Panc1 (cell line): ENCODE data around the gene HNF1B. TPM values are rescaled to one million over a fixed set of nuclear protein-coding genes. Genes with fewer than 3 reads are reported as not detected.

Experiments
- ATAC-seq: fragments of 200-7000 bp; cut with Tn5 transposase; 2 replicates; pipeline ENCODE4 v1.9.1; 2020; ENCODE audit warnings: mild to moderate bottlenecking, moderate library complexity
- BruUV-seq: library from RNA; stranded (reverse); fragments of 400-500 nt; replicated peaks from 2 replicates; lab custom pipeline; 2021; lab: Mats Ljungman, UMichigan
- CTCF ChIA-PET: fragments of 300-600 bp; sonication (Branson Sonifier 250); formaldehyde crosslinking; loops from one replicate; lab custom pipeline; 2022; ENCODE audit warnings: antibody characterized with exemption; lab: Charles Lee
- POLR2A ChIA-PET: fragments of 300-600 bp; sonication (Branson Sonifier 250); formaldehyde crosslinking; loops from one replicate; lab custom pipeline; 2022; ENCODE audit warnings: antibody characterized with exemption; lab: Charles Lee
- DNase-seq: peaks from one replicate; pipeline ENCODE4 v3.0.0-alpha.2; 2010; ENCODE audit warnings: low read depth, low spot score
- H3K27ac ChIP-seq: 2 replicates; pipeline ENCODE4 v1.5.1; 2011; ENCODE audit warnings: mild to moderate bottlenecking, low read length, inconsistent platforms
- H3K27me3 ChIP-seq: fragments of 200-500 bp; sonication (Bioruptor generic); 2 replicates; pipeline ENCODE4 v1.6.0; 2014; ENCODE audit warnings: low read length, inconsistent platforms; ENCODE audit not compliant: control insufficient read depth, insufficient read depth
- H3K36me3 ChIP-seq: fragments of 200-500 bp; sonication (Bioruptor generic); 2 replicates; pipeline ENCODE4 v1.5.1; 2014; ENCODE audit warnings: inconsistent platforms, mild to moderate bottlenecking, low read length, moderate library complexity; ENCODE audit not compliant: control insufficient read depth, insufficient read depth
- H3K4me1 ChIP-seq: 2 replicates; pipeline ENCODE4 v1.5.1; 2011; ENCODE audit warnings: inconsistent platforms, mild to moderate bottlenecking, low read length, moderate library complexity; ENCODE audit not compliant: control insufficient read depth, insufficient read depth
- H3K4me3 ChIP-seq, 2 experiments: 2 replicates each; pipeline ENCODE4 v1.5.1; 2011 to 2012; ENCODE audit warnings: low read depth in 2 of 2, low read length in 2 of 2, mild to moderate bottlenecking in 2 of 2, inconsistent platforms in 1 of 2, moderate library complexity in 1 of 2
- H3K9me3 ChIP-seq: fragments of 200-500 bp; sonication (Bioruptor generic); 2 replicates; pipeline ENCODE4 v1.5.1; 2014; ENCODE audit warnings: low read depth, mild to moderate bottlenecking, inconsistent platforms, low read length, moderate library complexity; ENCODE audit not compliant: control insufficient read depth, insufficient read depth
- CTCF ChIP-seq: fragments of 450-650 bp; IDR thresholded peaks from 2 replicates; pipeline ENCODE4 v1.5.1; 2017; ENCODE audit warnings: mild to moderate bottlenecking
- POLR2AphosphoS5 ChIP-seq: IDR thresholded peaks from 2 replicates; pipeline ENCODE4 v1.6.1; 2012; ENCODE audit warnings: mild to moderate bottlenecking, low read depth, low read length, moderate library complexity
- REST ChIP-seq, 2 experiments: IDR thresholded peaks; 2 replicates each; pipeline ENCODE4 v1.6.1; 2011 to 2012; ENCODE audit warnings: low read depth in 2 of 2, control low read depth in 1 of 2, low read length in 1 of 2, mild to moderate bottlenecking in 1 of 2, moderate library complexity in 1 of 2; ENCODE audit not compliant: insufficient read depth in 1 of 2
- SIN3A ChIP-seq: IDR thresholded peaks from 2 replicates; pipeline ENCODE4 v1.6.1; 2012; ENCODE audit warnings: low read depth, mild to moderate bottlenecking, low read length, moderate library complexity, borderline replicate concordance; ENCODE audit not compliant: insufficient read depth
- TCF7L2 ChIP-seq: IDR thresholded peaks from 2 replicates; pipeline ENCODE4 v1.6.1; 2011; ENCODE audit warnings: mild to moderate bottlenecking, low read depth, low read length, inconsistent platforms
- in situ Hi-C: cut with HindIII; loops from 2 replicates; pipeline ENCODE4 v1.10.0; 2016; ENCODE audit warnings: low sequenced_read_pairs, low pct_unique_long_range_greater_than_20kb
- intact Hi-C: fragments of 100-400 bp; cut with micrococcal nuclease; formaldehyde crosslinking; loops from one replicate; pipeline ENCODE4 v1.10.0; 2022; ENCODE audit not compliant: unreplicated experiment
- total RNA-seq: library from RNA; stranded (reverse); gene quantifications from one replicate; pipeline ENCODE4 v1.2.1, GENCODE V29; 2021; ENCODE audit not compliant: unreplicated experiment

Gene HNF1B
- total RNA-seq, 1 experiment from 2014 or later, result not detected

- no peaks in the 10 kb centered on the region for H3K9me3 ChIP-seq
- no peak overlapping the region for H3K27ac ChIP-seq
- CTCF ChIA-PET, result no interaction called here
- no peaks in the 10 kb centered on the region for H3K4me1 ChIP-seq
- ATAC-seq, result no peak
- H3K4me3 ChIP-seq, result no peak overlapping the region
- TF ChIP-seq TCF7L2 (no peak), POLR2AphosphoS5 (no peak), REST (IDR thresholded peaks at IDR 0.05; ENCODE audit: insufficient read depth in 1 of 2, low read depth in 2 of 2, low read length in 1 of 2) (no peak), CTCF (no peak), SIN3A (no peak)
- no peaks in the 10 kb centered on the region for H3K27me3 ChIP-seq
- no TSS peak for BruUV-seq
- POLR2A ChIA-PET, result no interaction called here
- no peaks in the 10 kb centered on the region for H3K36me3 ChIP-seq
- DNase-seq, result no peak
- in situ Hi-C loops (no loop called here), intact Hi-C loops (no loop called here)
These were observed 46.0 kb downstream of the HNF1B start for GRCh38 chr17:37698911-37699255.

- POLR2A ChIA-PET, result no interaction called here
- Histone ChIP-seq H3K27ac (no peak overlapping the region), H3K4me3 (no peak overlapping the region), H3K27me3 (no peaks in the 10 kb centered on the region), H3K9me3 (no peaks in the 10 kb centered on the region), H3K36me3 (no peaks in the 10 kb centered on the region), H3K4me1 (no peaks in the 10 kb centered on the region)
- intact Hi-C loops, result no loop called here
- DNase-seq (no peak), ATAC-seq (no peak)
- CTCF ChIA-PET, result no interaction called here
- no peak for TF ChIP-seq TCF7L2
- TF ChIP-seq CTCF, result no peak
- TF ChIP-seq SIN3A, result no peak
- no peak for TF ChIP-seq REST (IDR thresholded peaks at IDR 0.05; ENCODE audit: insufficient read depth in 1 of 2, low read depth in 2 of 2, low read length in 1 of 2)
- TF ChIP-seq POLR2AphosphoS5, result no peak
- BruUV-seq, result no TSS peak
- in situ Hi-C loops, result no loop called here
These were observed 46.5 kb downstream of the HNF1B start for GRCh38 chr17:37698132-37698910.
